NOMO-1 treated with dmso at 0.1 percent for 144 hours (cell line): ENCODE data around the gene TOM1L2.

ENCODE experiments used
- DNase-seq: peaks from one replicate; lab custom pipeline; 2025; ENCODE audit not compliant: unreplicated experiment; lab: John Stamatoyannopoulos, UW

TOM1L2 gene

DNA sequence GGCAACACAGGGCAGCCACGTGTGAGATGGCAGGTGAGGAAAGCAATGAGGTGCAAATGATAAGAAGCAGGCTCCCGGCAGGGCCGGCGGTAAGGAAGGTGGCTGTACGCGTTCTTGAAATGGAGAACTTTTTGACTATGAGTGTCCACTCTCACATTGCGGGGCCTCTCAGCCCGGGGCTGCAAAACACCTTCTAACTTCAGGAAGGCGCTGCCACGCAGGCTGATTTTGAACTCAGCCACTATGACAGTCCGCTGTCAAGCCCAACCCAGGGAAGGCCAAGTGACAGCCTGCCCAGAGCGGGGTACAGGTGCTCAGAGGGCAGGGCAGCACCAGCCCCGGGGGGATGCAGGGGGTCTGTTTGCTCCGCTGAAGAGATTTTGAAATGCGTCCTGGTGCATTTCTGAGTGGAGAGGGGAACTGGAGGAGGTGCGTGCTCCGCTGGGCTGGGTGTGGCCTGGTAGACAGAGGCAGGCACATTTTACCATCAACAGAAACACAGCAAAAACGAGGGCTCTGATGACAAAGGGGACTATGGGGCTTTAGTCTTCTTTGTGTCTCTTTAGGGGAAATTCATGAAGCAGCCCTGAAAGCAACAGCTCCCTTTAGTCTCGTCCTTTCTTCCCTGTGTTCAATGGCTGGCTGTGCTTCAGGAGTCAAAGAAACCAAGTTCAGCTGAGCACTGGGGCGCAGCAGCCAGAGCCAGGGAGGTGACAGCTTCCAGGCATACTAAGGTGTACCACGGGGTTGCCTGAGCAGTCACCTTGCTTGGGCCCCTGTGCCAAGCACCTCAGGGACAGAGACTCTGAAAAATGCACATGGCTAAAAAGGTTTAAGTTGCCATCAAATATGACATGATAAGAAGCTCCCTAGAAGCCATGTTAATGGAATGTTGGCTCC is 120.8 kb downstream of the TOM1L2 start:
- no peak for DNase-seq

DNA sequence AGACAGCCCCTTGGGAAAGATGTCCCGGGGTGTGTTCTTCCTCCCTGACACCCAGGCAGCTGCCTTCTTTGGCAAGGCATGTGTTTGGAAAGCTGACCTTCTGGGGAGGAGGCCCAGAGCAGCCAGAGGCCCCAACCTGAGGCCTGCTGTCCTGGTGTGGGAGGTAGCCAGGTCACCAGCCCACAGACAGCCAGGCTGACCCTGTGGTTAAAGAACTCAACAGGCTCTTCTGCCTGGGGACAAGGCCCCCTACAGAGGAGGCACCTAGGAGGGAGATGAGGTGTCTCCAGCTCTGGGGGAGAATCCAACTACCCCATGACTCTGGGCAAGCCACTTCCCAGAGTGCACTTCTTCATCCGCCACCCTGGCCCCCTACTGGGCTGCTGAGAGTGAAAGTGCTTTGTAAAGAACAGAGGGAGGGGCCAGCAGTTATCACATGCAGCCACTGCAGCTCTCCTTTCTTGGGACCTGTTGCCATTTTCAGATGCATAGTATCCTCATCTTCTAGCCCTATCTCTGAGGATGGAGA is 122.3 kb downstream of the TOM1L2 start:
- no peak for DNase-seq

DNA sequence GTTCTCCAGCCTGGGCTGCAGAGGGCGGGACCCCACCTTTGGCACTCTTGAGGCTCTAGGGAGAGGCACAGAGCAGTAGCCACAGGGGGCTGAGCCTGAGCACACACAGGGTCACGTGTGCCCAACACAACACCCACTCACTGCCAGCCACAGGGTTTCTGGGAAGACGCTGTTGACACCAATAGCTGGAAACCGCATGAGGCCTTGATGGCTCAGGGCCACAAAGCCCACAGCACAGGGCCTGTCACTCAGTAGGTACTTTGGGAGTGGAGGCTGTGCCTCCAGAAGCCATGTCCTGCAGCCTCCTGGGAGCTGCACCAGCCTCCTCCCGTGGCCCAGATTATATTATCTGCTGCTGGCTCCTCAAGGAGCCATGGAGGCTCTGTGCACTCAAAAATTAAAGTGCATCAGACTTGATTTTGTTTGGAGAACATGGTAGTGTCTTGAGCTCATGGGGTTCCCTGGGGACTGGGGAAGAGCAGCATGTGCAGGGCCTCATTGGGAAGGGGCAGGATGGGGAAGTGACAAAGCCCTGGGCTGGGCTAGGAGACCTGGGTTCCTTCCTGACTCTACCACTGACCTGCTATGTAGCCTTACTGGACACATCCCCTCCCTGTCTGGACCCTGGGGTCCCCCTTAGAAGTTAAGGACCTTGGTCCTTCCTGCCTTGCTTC is 122.9 kb downstream of the TOM1L2 start:
- no peak for DNase-seq

DNA sequence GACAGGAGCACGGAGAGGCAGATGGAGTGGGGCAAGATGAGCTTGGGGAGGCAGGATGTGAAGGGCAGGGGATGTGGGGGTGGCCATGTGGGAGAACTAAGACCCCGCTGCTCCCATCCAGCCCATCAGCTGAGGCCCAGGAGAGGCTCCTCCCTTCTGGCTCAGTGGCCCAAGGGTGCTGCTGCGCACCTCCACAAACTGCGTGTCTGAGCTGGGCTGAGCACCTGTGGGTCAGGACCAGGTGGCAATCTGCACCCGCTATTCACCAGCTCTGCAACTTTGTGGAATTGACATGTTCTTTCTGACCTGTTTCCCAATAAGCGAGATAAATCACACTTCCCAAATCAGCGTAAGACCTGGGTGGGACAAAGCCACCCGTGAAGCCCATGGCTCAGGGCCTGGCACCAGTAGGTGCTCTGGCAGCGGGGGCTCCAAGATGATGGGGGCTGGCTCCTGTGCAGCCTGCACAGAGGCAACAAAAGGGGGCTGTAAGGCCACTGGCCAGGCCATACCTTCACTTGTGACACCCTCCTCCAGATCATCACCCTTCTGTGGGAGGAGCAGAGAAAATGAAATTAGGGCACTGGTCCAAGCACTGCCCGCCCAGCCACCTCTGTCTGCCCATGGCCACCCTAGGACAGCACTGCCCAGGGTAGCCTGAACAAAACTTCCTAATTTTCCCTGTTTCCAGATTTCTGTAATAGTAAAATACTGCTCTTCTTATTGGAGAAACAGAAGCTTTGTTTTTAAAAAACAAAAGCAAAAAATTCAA is 123.7 kb downstream of the TOM1L2 start:
- no peak for DNase-seq

DNA sequence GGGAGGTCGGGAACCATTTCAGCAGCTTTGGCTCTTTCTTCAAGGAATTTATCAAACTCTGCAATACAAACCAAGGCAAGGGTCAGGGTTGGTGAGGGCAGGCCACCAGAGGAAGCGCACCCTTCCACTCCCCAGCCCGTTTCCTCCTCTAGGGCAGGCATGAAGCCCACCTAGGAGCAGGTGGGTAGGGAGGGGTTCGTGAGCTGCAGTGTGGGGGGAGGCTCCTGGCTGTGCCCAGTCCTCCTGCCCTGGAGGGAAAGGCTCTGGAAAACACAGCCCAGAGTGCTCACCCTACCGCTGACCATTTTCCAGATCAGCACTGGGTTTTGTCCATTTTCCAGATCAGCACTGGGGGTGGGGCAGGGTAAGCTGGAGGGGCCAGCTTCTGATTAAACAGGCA is 124.5 kb downstream of the TOM1L2 start:
- DNase-seq = no peak

DNA sequence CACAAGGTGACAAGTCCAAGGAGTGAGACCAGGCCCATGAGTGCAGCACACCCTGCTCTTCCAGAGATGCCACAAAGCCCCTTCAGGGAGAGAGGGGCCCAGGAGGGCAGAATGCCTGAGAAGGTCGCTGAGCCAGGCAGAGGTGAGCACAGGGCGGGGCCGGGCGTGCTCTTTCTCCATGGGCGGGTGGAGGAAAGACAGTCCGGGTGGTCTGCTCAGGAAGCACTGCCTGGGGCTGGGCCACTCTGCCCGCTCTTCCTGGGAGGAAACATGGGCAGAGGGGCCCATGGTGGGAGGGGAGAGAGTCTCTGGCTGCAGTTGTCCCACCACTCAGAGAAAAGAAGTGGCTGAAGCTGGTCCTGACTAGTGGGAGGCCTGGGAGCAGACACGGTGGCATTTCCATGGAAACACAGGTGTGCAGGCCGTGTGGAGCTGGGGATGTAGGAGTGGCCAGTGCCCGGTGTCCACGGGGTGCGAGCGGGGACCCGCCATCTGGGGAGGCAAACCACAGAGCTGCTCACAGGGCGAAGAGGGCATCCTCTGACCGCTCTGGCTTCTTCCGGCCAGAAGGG is 125.0 kb downstream of the TOM1L2 start:
- DNase-seq = no peak

DNA sequence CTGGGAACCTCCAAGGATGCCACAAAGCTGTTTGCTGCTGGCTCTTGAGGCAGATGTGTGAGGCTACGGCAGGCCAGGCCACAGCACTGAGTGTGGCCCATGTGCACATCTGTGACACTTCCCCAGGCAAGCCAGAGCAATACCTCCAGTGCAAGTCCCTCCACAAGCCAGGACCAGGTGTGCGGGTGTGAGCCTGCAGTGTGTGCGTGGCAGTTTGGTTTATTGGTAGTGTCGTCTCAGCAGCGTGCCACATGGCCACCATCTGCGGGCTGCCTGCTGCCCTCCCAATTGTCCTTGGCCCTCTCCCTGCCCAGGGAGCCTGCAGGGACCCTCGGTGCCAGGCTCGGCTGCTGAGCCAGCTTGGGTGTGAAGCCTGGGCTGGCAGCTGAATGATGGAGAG is 125.6 kb downstream of the TOM1L2 start:
- DNase-seq = no peak

DNA sequence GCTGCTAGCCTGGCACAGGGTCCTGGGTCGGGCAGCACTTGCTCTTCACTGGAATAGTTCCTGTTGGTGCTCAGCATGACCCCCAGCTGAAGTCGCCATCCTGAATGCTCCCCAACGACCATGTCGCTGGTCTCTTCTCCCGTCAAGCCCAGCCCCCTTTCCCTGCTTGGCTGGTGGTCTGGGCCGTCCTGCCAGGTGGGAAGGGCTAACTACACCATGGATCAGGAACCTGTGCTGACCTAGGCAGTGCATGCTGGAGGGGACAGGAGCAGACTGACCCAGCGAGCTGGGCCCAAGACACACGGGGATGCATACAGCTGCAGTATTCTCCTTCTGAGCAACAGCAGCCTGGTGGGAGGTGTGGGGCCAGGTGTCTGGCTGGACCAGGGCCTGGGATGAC is 126.2 kb downstream of the TOM1L2 start:
- DNase-seq = no peak

DNA sequence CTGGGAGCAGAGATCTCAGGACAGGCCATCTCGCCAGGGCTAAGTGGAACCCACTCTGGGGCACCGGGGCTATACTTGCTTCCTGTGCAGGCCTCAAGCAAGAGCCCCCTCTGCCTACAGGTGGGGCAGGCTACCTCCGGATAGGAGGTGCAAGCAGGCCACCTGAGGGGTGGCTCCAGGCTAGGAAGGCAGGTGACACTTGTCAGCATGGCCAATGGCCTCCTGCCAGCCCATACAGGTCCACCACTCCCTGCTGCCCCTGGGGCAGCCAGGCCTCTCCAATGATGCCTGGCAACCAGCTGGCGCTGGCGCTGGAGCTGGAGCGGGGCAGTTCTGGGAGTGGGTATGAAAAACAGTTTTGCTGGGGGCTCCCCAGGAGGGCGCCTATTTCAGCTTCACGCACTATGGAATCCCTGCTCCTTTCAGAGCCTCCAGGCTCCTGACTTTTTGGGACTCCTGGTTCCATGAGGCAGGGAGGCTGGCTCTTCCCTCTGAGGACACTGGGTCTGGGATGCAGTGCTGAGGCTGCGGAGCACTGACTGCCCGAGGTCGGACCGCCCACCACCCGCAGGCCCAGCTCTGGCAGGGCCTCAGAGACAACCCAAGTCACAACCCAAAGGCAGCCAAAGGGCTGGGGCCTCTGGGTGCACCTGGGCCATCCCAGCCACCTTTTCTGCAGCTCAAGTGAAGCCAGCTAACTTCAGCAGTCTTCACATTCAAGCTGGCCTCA is 127.0 kb downstream of the TOM1L2 start:
- no peak for DNase-seq

DNA sequence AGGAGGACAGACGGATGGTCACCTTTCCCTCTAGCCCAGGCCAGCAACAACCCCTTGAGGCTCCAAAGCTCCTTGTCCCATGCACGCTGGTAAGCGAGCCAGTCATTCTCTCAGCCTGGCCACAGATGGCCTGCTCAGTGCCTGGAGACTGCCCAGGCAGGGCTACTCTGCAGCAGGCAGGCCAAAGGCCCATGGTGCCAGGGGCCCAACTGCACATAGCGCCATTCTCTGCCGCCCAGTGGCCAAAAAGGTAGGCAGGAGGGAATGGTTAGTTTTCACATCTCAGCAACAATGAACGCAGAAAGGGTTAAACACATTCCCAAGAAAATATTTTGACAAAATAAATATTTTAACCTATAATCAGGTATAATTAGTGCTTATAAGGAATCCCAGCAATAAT is 127.7 kb downstream of the TOM1L2 start:
- no peak for DNase-seq

DNA sequence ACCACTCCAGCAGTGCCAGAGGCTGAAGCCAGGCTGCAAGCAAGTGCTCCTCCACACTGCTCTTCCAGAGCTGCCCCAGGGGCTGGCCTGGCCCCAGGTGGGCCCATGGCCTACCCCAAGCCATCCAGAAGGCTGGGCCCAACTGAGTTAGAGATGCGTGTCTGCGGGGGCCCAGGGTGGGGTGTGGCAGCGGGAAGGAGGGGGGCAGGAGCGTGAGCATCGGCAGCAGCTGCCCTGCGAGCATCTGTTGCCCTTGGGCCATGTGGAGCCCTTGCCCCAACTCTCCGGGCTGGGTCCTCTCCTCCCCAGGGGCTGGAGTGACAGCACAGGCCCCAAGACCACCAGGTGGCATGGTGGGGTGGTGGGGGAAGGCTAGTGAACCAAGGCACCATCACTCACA is 128.1 kb downstream of the TOM1L2 start:
- no peak for DNase-seq

DNA sequence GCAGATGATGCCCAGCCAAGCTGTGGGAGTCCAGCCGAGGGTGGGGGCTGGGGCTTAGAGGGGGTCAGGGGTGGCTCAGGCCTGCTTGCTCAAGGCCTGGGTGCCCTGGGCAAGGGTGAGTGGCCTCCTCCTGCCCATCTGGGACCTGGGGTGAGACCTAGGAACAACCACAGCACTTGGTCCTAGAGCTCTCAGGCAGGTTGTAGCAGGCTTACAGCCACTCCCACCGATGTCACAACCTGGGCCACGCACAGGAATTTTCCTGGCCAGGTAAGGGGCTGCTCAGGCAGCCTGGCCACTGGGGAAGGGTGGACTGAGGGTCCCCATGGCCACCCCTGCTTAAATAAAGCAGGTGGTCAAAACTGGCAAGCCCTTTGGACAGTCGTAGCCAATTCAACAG is 129.1 kb downstream of the TOM1L2 start:
- no peak for DNase-seq

DNA sequence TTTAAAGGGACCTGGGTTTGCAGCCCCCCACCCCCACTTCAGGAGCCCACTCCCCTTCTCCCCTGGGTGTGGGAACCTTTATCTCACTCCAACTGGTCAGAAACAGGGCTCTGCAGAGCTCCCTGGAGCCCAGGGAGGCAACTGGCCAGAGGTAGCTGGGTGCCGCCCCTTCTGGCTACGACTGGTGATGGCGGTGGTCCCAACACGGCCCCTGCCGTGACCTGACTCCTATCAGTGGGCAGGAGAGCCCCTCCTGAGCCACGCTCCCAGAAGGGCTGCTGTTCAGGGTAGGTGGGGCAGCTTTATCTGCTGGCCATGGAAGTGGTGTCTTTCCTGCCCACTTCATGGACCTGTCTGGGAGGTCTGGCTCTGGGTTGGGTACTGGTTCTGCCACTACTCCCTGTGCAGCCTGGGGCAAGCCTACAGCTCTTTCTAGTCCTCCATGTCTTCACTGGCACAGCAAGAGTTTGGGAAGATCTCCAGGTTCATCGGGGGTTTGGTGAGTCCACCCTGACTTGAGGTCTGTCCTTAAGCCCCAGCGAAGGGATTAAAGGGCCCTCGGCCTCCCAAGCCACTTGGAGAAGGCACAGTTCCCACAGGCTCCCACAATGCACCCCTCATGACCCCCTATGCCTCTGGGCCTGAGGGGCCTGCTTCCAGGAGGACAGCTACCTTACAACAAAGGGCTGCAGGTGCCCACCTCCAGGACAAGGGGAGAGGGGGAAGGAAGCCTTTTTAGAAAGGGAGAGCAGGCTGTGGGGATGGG is 129.9 kb downstream of the TOM1L2 start:
- no peak for DNase-seq

DNA sequence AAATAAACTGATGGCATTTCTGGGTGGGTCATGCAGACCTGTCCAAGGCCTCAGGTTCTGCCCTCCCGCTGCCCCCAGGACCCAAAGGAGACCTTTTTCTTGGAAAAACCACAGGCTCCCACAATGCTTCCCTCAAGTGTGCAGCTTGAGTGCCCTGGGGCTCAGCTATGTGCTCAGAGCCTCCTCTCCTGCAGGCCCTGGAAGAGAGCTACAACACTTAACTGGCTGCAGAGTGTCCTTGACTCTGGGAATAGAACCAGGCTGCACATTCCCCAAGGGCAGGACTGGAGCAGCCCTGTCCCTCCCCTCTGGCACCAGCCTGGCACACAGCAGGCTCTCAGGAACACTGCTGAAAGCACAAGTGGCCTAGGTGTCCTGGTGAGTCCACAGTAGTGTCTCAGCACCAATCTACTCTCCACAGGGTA is 130.6 kb downstream of the TOM1L2 start:
- no peak for DNase-seq

DNA sequence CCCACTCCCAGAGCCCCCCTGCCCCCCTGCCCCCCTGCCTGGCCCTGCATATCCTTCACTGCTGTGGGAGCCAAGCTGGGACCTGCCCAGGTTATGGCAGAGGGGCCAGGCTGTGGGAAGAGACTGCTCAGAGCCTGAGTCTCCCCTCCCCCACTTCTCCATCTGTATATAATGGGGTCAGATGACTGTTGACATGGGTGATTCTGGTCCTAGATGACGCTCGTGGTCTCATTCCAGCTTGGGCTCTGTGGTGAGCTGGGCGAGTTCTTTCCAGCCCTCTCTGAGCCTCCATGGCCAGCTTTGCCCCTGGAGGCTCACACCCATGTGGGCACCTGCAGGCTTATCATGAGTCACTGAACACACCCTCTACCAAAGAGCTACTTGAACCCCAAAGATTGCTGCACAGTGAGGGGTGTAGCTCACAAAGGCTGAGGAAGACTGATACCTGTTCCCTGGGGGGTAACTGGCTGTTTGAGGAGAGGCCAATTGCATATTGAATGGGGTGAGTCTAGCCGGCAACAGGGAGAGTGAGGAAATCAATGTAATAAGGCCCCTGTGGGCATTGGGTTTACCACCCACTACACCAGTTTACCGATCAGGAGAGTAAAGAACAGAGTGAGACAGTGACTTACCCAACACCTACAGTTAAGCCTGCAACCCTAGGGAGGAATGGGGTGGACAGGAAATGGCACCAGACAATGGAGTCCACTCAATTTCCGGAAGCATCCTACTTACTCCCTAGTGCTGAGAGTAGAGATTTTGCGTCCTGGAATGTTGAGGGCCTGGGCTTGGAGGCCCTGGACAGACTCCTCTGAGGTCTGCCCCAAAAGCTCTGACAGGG is 131.2 kb downstream of the TOM1L2 start:
- no peak for DNase-seq

DNA sequence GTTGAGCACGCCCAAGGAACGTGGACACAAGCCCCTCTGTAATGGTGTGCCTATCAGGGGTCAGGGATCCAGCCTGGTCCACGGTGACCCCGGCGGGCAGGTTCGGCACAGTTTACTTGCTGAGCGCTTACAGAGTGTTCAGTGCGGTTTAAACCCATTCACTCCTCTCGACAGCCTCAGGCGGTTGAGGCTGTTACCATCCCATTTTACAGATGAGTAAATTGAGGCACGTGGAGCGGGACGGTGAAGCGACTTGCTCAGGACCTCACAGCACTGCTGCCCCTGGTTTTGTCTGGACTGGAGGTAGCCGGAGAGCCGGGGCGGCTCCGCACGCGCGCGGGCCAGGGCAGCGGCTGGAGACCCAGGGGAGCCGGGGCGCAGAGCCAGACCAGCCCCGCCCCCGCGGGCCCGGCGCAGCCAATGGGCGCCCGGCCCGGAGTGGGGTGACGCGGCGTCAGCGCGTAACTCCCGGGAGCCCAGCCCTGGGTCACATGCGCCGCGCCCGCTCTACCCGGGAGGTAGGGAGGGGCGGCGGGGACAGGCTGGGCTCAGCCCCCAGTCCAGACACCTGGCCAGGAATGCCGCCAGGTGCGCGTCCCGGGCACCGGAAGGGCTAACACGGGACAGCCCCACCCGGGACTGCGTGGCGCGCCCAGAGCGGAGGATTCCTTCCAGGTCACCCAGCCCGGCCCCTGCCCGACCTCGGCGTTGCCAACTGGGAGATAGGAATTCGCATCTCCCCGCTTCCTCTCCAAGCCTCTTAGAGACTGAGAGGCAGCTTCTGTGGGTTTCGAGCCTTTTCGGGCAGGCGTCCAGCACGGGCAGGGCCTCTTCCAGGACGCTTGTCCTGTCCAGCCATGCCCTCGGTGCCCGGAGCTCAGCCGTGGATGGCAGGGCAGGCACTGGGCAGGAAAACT is 132.2 kb downstream of the TOM1L2 start:
- peak; percentile 70 for DNase-seq
